HEK293 (cell line): ENCODE results near the gene ORMDL2.

Experiments
- BCL11B ChIP-seq: fragments of 450-650 bp; formaldehyde crosslinking; IDR thresholded peaks from 2 replicates; pipeline ENCODE4 v1.5.1; 2016; ENCODE audit warnings: low read depth, missing biosample characterization, missing genetic modification characterization
- EGR2 ChIP-seq: fragments of 450-650 bp; formaldehyde crosslinking; IDR thresholded peaks from 2 replicates; pipeline ENCODE4 v1.5.1; 2016; ENCODE audit warnings: low read depth, missing biosample characterization, missing genetic modification characterization
- MYNN ChIP-seq: fragments of 450-650 bp; formaldehyde crosslinking; IDR thresholded peaks from 2 replicates; pipeline ENCODE4 v1.5.1; 2016; ENCODE audit warnings: missing biosample characterization, missing genetic modification characterization, borderline replicate concordance
- MZF1 ChIP-seq: fragments of 450-650 bp; formaldehyde crosslinking; IDR thresholded peaks from 2 replicates; pipeline ENCODE4 v1.5.1; 2017; ENCODE audit warnings: missing biosample characterization, missing genetic modification characterization, borderline replicate concordance
- SALL2 ChIP-seq: fragments of 450-650 bp; formaldehyde crosslinking; IDR thresholded peaks from 2 replicates; pipeline ENCODE4 v1.5.0; 2017; ENCODE audit warnings: missing biosample characterization, mild to moderate bottlenecking, missing genetic modification characterization, borderline replicate concordance
- TCF7L2 ChIP-seq: IDR thresholded peaks from 2 replicates; pipeline ENCODE4 v1.6.1; 2011; ENCODE audit warnings: low read depth, mild to moderate bottlenecking, inconsistent platforms, low read length, moderate library complexity, borderline replicate concordance
- TRIM28 ChIP-seq: IDR thresholded peaks from 2 replicates; pipeline ENCODE4 v1.6.1; 2011; ENCODE audit warnings: low read length, control low read depth, borderline replicate concordance
- YY1 ChIP-seq: fragments of 450-650 bp; formaldehyde crosslinking; IDR thresholded peaks from 2 replicates; pipeline ENCODE4 v1.5.1; 2018; ENCODE audit warnings: missing biosample characterization, missing genetic modification characterization
- YY2 ChIP-seq: fragments of 450-650 bp; formaldehyde crosslinking; IDR thresholded peaks from 2 replicates; pipeline ENCODE4 v1.5.1; 2016; ENCODE audit warnings: missing biosample characterization, missing genetic modification characterization
- ZBTB21 ChIP-seq: fragments of 450-650 bp; formaldehyde crosslinking; IDR thresholded peaks from 2 replicates; pipeline ENCODE4 v1.5.1; 2017; ENCODE audit warnings: missing biosample characterization, missing genetic modification characterization
- ZFP41 ChIP-seq: fragments of 450-650 bp; formaldehyde crosslinking; IDR thresholded peaks from 2 replicates; pipeline ENCODE4 v1.5.1; 2016; ENCODE audit warnings: missing biosample characterization, missing genetic modification characterization, borderline replicate concordance
- ZNF121 ChIP-seq: fragments of 450-650 bp; formaldehyde crosslinking; IDR thresholded peaks from 2 replicates; pipeline ENCODE4 v1.5.1; 2016; ENCODE audit warnings: missing biosample characterization, missing genetic modification characterization
- ZNF157 ChIP-seq: fragments of 450-650 bp; formaldehyde crosslinking; IDR thresholded peaks from 2 replicates; pipeline ENCODE4 v1.5.1; 2016; ENCODE audit warnings: missing biosample characterization, missing genetic modification characterization
- ZNF16 ChIP-seq: fragments of 450-650 bp; formaldehyde crosslinking; IDR thresholded peaks from 2 replicates; pipeline ENCODE4 v1.5.1; 2016; ENCODE audit warnings: low read depth, missing biosample characterization, missing genetic modification characterization
- ZNF221 ChIP-seq: fragments of 450-650 bp; formaldehyde crosslinking; IDR thresholded peaks from 2 replicates; pipeline ENCODE4 v1.5.1; 2017; ENCODE audit warnings: missing biosample characterization, missing genetic modification characterization, borderline replicate concordance
- ZNF24 ChIP-seq: fragments of 450-650 bp; formaldehyde crosslinking; IDR thresholded peaks from 2 replicates; pipeline ENCODE4 v1.5.1; 2016; ENCODE audit warnings: missing biosample characterization, missing genetic modification characterization
- ZNF555 ChIP-seq: fragments of 450-650 bp; formaldehyde crosslinking; conservative IDR thresholded peaks from 2 replicates; pipeline ENCODE4 v1.5.1; 2017; ENCODE audit warnings: missing biosample characterization, mild to moderate bottlenecking, missing genetic modification characterization, inconsistent platforms
- ZNF561 ChIP-seq: fragments of 450-650 bp; IDR thresholded peaks from 2 replicates; pipeline ENCODE4 v1.5.1; 2018; ENCODE audit warnings: missing biosample characterization, missing genetic modification characterization, borderline replicate concordance
- ZNF600 ChIP-seq: fragments of 450-650 bp; formaldehyde crosslinking; IDR thresholded peaks from 2 replicates; pipeline ENCODE4 v1.5.1; 2016; ENCODE audit warnings: missing biosample characterization, missing genetic modification characterization
- ZNF621 ChIP-seq: fragments of 450-650 bp; formaldehyde crosslinking; IDR thresholded peaks from 2 replicates; pipeline ENCODE4 v1.5.1; 2017; ENCODE audit warnings: missing biosample characterization, missing genetic modification characterization
- ZNF629 ChIP-seq: fragments of 450-650 bp; formaldehyde crosslinking; IDR thresholded peaks from 2 replicates; pipeline ENCODE4 v1.5.1; 2017; ENCODE audit warnings: missing biosample characterization, missing genetic modification characterization
- ZNF701 ChIP-seq: fragments of 450-650 bp; formaldehyde crosslinking; IDR thresholded peaks from 2 replicates; pipeline ENCODE4 v1.5.1; 2016; ENCODE audit warnings: missing biosample characterization, missing genetic modification characterization
- ZNF707 ChIP-seq: fragments of 450-650 bp; formaldehyde crosslinking; IDR thresholded peaks from 2 replicates; pipeline ENCODE4 v1.5.1; 2016; ENCODE audit warnings: missing biosample characterization, missing genetic modification characterization
- ZNF792 ChIP-seq: fragments of 450-650 bp; formaldehyde crosslinking; IDR thresholded peaks from 2 replicates; pipeline ENCODE4 v1.5.1; 2016; ENCODE audit warnings: missing biosample characterization, missing genetic modification characterization
- ZSCAN30 ChIP-seq: fragments of 450-650 bp; IDR thresholded peaks from 2 replicates; pipeline ENCODE4 v1.5.1; 2018; ENCODE audit warnings: missing biosample characterization, mild to moderate bottlenecking, missing genetic modification characterization, moderate library complexity
- TF ChIP-seq, protein P1 (sequence below): fragments of 450-650 bp; formaldehyde crosslinking; IDR thresholded peaks from 2 replicates; pipeline ENCODE4 v1.5.1; 2016; ENCODE audit warnings: missing biosample characterization, missing genetic modification characterization
- TF ChIP-seq, protein P2 (sequence below): fragments of 450-650 bp; IDR thresholded peaks from 2 replicates; pipeline ENCODE4 v1.5.1; 2018; ENCODE audit warnings: missing biosample characterization, mild to moderate bottlenecking, missing genetic modification characterization
- TF ChIP-seq, protein P3 (sequence below): fragments of 450-650 bp; formaldehyde crosslinking; IDR thresholded peaks from 2 replicates; pipeline ENCODE4 v1.5.1; 2016; ENCODE audit warnings: missing biosample characterization, missing genetic modification characterization
- TF ChIP-seq, protein P4 (sequence below): fragments of 450-650 bp; formaldehyde crosslinking; IDR thresholded peaks from 2 replicates; pipeline ENCODE4; 2016; ENCODE audit warnings: missing biosample characterization, missing genetic modification characterization
- TF ChIP-seq, protein P5 (sequence below): fragments of 450-650 bp; formaldehyde crosslinking; IDR thresholded peaks from 2 replicates; pipeline ENCODE4 v1.5.1; 2016; ENCODE audit warnings: missing biosample characterization, missing genetic modification characterization
- TF ChIP-seq, protein P6 (sequence below): fragments of 450-650 bp; formaldehyde crosslinking; IDR thresholded peaks from 2 replicates; pipeline ENCODE4 v1.5.1; 2016; ENCODE audit warnings: missing biosample characterization, missing genetic modification characterization

The ORMDL2 gene

DNA sequence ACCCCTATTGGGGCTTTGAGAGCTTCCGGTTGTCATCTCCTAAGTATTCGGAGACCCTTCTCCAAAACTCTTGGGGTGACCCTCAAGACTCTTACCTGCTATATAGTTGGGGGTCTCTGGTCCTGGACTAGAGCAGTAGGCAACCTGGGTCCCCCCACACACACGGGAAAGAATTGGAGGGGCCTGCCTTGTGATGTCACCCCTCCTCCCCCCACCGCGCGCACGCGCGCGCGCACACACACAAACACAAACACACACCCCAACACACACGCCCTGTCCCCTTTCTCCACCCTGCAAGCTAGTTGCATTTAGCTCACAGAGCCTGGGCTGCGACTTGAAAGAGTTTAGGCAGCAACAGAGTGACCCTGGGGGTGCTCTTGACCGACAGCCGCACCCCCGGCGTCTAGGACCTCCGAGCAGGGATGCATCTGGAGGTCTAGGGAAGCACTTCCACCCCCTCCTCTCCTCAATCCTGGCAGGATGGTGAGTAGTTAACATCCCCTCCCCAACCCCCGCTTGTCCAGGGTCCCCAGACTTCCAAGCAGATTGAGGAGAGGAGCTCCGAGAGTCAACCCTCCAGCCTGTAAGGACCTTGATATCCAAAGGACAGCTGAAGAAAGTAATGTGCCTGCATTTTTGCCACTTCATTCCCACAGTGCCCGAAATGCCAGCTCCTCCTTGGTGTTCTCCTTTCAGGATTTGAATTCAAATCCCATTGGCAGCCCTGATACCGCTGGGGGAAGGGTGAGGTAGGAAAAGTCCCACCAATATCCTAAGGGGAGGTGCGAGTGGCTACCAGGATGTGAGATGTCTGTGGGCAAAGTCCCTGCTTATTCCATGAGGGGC, 13.0 kb downstream of the ORMDL2 start (continued):
- TF ChIP-seq ZNF16, result no peak
- TF ChIP-seq MYNN (tag by site-specific recombination), result no peak
- TF ChIP-seq ZNF621 (tag by site-specific recombination), result no peak
- TF ChIP-seq, protein P1, sequence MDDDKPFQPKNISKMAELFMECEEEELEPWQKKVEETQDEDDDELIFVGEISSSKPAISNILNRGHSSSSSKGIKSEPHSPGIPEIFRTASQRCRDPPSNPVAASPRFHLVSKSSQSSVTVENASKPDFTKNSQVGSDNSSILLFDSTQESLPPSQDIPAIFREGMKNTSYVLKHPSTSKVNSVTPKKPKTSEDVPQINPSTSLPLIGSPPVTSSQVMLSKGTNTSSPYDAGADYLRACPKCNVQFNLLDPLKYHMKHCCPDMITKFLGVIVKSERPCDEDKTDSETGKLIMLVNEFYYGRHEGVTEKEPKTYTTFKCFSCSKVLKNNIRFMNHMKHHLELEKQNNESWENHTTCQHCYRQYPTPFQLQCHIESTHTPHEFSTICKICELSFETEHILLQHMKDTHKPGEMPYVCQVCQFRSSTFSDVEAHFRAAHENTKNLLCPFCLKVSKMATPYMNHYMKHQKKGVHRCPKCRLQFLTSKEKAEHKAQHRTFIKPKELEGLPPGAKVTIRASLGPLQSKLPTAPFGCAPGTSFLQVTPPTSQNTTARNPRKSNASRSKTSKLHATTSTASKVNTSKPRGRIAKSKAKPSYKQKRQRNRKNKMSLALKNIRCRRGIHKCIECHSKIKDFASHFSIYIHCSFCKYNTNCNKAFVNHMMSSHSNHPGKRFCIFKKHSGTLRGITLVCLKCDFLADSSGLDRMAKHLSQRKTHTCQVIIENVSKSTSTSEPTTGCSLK (tag by site-specific recombination), result no peak
- TF ChIP-seq BCL11B (tag by site-specific recombination), result no peak
- TF ChIP-seq YY1 (tag by site-specific recombination), result no peak
- TF ChIP-seq ZNF629 (tag by site-specific recombination), result peak; percentile 97
- peak; percentile 96 for TF ChIP-seq ZBTB21
- TF ChIP-seq ZFP41, result no peak
- no peak for TF ChIP-seq ZNF555 (tag by site-specific recombination)
- TF ChIP-seq, protein P2, sequence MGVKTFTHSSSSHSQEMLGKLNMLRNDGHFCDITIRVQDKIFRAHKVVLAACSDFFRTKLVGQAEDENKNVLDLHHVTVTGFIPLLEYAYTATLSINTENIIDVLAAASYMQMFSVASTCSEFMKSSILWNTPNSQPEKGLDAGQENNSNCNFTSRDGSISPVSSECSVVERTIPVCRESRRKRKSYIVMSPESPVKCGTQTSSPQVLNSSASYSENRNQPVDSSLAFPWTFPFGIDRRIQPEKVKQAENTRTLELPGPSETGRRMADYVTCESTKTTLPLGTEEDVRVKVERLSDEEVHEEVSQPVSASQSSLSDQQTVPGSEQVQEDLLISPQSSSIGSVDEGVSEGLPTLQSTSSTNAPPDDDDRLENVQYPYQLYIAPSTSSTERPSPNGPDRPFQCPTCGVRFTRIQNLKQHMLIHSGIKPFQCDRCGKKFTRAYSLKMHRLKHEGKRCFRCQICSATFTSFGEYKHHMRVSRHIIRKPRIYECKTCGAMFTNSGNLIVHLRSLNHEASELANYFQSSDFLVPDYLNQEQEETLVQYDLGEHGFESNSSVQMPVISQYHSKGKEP (tag by site-specific recombination), result peak; percentile 36; the same call in 1 of the 2 replicates
- TF ChIP-seq ZNF157, result no peak
- no peak for TF ChIP-seq TCF7L2
- TF ChIP-seq, protein P3, sequence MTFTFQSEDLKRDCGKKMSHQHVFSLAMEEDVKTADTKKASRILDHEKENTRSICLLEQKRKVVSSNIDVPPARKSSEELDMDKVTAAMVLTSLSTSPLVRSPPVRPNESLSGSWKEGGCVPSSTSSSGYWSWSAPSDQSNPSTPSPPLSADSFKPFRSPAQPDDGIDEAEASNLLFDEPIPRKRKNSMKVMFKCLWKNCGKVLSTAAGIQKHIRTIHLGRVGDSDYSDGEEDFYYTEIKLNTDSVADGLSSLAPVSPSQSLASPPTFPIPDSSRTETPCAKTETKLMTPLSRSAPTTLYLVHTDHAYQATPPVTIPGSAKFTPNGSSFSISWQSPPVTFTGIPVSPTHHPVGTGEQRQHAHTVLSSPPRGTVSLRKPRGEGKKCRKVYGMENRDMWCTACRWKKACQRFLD (tag by site-specific recombination), result no peak
- no peak for TF ChIP-seq ZNF707 (tag by site-specific recombination)
- TF ChIP-seq SALL2, result no peak
- no peak for TF ChIP-seq ZNF221 (tag by site-specific recombination)
- TF ChIP-seq ZNF561 (tag by site-specific recombination), result peak; percentile 8; the same call in 1 of the 2 replicates
- no peak for TF ChIP-seq ZNF121
- no peak for TF ChIP-seq ZNF792
- no peak for TF ChIP-seq YY2
- no peak for TF ChIP-seq EGR2 (tag by site-specific recombination)
- TF ChIP-seq, protein P4, sequence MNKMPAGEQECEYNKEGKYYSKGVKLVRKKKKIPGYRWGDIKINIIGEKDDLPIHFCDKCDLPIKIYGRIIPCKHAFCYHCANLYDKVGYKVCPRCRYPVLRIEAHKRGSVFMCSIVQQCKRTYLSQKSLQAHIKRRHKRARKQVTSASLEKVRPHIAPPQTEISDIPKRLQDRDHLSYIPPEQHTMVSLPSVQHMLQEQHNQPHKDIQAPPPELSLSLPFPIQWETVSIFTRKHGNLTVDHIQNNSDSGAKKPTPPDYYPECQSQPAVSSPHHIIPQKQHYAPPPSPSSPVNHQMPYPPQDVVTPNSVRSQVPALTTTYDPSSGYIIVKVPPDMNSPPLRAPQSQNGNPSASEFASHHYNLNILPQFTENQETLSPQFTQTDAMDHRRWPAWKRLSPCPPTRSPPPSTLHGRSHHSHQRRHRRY (tag by site-specific recombination), result no peak
- TF ChIP-seq, protein P5, sequence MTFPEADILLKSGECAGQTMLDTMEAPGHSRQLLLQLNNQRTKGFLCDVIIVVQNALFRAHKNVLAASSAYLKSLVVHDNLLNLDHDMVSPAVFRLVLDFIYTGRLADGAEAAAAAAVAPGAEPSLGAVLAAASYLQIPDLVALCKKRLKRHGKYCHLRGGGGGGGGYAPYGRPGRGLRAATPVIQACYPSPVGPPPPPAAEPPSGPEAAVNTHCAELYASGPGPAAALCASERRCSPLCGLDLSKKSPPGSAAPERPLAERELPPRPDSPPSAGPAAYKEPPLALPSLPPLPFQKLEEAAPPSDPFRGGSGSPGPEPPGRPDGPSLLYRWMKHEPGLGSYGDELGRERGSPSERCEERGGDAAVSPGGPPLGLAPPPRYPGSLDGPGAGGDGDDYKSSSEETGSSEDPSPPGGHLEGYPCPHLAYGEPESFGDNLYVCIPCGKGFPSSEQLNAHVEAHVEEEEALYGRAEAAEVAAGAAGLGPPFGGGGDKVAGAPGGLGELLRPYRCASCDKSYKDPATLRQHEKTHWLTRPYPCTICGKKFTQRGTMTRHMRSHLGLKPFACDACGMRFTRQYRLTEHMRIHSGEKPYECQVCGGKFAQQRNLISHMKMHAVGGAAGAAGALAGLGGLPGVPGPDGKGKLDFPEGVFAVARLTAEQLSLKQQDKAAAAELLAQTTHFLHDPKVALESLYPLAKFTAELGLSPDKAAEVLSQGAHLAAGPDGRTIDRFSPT (tag by site-specific recombination), result no peak
- TF ChIP-seq ZSCAN30 (tag by site-specific recombination), result 0 out of 2 replicates have a peak, but pooled peaks have one; percentile 30
- TF ChIP-seq MZF1, result no peak
- TF ChIP-seq TRIM28, result no peak; the same call in 1 of the 2 replicates
- peak; percentile 54 for TF ChIP-seq ZNF24 (tag by site-specific recombination)
- no peak for TF ChIP-seq ZNF701 (tag by site-specific recombination)
- TF ChIP-seq, protein P6, sequence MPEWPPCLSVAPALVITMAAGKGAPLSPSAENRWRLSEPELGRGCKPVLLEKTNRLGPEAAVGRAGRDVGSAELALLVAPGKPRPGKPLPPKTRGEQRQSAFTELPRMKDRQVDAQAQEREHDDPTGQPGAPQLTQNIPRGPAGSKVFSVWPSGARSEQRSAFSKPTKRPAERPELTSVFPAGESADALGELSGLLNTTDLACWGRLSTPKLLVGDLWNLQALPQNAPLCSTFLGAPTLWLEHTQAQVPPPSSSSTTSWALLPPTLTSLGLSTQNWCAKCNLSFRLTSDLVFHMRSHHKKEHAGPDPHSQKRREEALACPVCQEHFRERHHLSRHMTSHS (tag by site-specific recombination), result no peak
- TF ChIP-seq ZNF600 (tag by site-specific recombination), result no peak
